GM10266 (cell line): ENCODE results near the gene APEH.

ENCODE experiments used
- DNase-seq: peaks from one replicate; pipeline ENCODE4 v3.0.0; 2012; ENCODE audit errors: extremely low spot score
- TF ChIP-seq, protein P1 (sequence below): IDR thresholded peaks from 2 replicates; pipeline ENCODE4 v1.5.1; 2012; ENCODE audit warnings: mild to moderate bottlenecking, low read depth; ENCODE audit not compliant: control insufficient read depth, insufficient read depth; ENCODE audit errors: missing control alignments

APEH gene

DNA sequence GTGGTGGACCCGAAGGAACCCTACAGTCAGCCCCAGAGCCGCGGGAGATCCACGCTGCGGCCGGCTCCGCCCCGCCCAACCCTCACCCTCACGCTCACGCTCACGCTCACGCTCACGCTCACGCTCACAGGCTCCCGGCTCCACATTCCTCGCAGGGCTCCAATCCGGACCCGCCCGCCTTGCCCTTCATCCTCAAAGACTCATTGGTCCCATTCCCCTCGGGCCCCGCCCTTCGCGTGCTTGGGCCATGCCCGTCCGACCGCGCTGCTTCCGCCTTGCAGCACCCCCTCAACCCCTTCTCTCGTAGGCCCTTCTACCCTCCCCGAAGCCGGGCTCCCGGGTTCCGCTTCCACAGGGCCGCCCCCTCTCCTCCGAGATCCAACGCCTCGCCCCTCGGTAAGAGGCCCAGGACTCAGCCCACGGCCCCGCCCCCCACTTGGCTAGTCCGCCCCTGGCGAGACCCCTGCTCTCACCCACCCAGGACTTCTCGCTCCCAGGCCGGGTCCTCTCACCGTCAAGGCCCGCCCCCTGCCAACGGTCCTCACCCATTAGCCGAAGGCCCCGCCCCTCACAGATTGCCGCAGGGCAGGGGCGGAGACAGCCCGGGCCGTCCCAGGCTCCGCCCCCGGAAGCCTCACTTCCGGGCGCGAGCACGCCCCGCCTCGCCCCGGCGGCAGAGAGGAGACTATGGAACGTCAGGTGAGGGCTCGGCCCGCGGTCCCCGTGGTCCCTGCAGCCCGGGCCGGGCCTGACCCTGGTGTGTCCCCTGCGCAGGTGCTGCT, at the start of gene APEH:
Gene APEH (plus strand): TSS at position 637 of the 782 bp plus-strand sequence. CDS start 51 bp downstream, at position 688.
- DNase-seq = peak; percentile 98
- TF ChIP-seq, protein P1, sequence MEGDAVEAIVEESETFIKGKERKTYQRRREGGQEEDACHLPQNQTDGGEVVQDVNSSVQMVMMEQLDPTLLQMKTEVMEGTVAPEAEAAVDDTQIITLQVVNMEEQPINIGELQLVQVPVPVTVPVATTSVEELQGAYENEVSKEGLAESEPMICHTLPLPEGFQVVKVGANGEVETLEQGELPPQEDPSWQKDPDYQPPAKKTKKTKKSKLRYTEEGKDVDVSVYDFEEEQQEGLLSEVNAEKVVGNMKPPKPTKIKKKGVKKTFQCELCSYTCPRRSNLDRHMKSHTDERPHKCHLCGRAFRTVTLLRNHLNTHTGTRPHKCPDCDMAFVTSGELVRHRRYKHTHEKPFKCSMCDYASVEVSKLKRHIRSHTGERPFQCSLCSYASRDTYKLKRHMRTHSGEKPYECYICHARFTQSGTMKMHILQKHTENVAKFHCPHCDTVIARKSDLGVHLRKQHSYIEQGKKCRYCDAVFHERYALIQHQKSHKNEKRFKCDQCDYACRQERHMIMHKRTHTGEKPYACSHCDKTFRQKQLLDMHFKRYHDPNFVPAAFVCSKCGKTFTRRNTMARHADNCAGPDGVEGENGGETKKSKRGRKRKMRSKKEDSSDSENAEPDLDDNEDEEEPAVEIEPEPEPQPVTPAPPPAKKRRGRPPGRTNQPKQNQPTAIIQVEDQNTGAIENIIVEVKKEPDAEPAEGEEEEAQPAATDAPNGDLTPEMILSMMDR = no peak

DNA sequence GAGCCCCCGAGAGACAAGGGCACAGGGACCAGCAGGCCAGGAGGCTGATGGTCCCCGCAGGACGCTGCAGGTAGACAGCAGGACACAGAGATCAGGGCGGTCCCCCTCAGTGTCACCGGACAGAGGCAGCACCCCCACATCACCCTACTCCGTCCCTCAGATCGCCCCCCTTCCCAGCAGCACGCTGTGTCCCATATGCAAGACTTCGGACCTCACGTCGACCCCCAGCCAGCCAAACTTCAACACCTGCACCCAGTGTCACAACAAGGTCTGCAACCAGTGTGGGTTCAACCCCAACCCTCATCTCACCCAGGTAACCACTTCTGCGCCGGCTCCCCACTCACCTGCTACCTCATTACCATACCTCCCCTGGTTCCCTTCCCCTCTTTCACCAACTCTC, 49.1 kb upstream of the APEH start:
- TF ChIP-seq, protein P1 = no peak
- DNase-seq = no peak

DNA sequence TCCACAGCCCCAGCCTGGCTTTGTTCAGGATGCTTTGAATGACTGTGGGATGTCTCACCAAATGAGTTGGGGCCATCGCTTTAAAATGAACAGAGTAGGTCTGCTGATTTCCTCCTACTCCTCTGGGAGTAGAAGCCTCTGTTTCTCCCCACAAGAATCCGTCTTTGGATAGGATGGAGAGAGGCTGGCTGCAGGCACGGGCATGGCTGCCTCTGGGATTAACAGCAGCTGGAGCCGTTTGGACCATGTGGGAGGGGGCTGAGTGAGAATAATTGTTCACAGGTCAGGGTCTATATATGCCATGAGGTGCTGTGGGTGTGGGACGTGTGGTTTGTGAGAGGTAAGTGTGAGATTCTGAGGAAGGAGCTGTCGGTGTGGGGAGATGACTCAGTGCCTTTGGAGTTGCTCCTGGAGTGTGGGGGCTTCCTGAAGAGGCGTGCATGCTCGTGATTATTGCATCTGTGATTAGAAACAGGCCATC, 48.0 kb upstream of the APEH start:
- TF ChIP-seq, protein P1 = no peak
- DNase-seq = no peak

DNA sequence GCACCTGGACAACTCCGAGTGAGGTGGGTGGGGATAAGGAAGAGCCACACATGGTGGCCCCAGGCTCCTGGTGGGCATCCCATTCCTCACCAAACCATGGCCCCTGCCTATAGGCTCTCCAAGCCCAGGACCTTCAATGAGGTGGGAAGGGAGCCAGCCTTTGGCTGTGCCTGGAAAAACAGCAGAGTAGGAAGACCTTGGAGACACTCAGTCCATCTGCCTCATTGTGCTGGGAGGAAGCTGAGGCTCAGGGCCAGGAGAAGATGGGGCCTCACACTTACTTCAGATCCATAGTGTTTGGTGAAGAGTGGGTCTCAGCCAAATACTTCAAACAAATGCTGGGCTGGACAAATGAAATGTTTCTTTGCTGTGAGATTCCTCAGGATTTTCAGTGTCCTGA, 47.4 kb upstream of the APEH start:
- no peak for DNase-seq
- TF ChIP-seq, protein P1 = no peak

DNA sequence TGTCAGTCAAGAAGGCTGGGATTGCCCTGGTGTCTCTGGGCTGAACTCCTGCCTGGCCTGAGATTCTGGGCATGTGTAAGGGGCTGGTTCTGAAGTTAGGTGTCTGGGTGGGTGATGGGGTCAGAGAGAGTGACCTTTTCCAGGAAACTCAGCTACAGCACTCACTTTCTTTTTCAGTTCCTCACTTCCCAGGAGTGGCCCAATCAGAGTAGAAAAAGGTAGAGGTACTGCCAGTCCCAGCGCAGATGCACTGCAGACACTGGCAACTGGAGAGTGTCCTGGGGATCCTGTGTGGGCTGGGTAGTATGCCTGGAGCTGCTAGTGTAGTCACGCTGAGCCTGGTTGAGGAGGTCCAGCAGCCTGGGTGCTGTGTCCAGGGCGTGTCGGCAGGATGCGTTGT, 46.5 kb upstream of the APEH start:
- DNase-seq = no peak
- TF ChIP-seq, protein P1 = no peak

- TF ChIP-seq, protein P1 = no peak
Measured at GRCh38 chr3:49628249-49628648, 45.9 kb upstream of the APEH start.

DNA sequence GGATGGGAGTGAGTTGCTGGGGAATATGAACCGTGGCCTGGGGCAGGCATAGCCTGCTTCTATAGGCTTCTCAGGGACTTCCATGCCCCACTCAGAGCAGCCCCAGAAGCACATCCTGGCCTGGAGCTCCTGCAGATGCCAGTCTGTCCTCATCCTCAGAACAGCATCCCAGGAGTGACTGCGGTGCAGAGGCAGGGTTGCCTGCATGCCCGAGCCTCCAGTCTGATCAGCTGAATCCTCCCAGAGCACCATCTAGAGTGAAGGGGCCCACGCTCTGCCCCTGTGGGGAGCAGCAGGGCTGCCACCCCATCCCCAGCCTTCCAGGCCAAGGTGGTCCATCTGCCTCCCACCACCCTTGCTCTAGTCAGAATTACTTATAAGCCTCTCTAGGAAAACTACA, 44.7 kb upstream of the APEH start:
- no peak for DNase-seq
- TF ChIP-seq, protein P1 = no peak

More at GRCh38 chr3:49628249-49628648, 45.9 kb upstream of the APEH start:
- no peak for DNase-seq
